HepG2 (cell line): ENCODE results near the gene FUOM. TPM values are rescaled to one million over a fixed set of nuclear protein-coding genes. Genes with fewer than 3 reads are reported as not detected.

Experiments
- CENPBD1 ChIP-seq: sonication (generic); formaldehyde crosslinking; IDR thresholded peaks from 2 replicates; pipeline ENCODE4 v1.8.0; 2022; ENCODE audit warnings: missing genetic modification reagents, low read depth, mild to moderate bottlenecking, borderline replicate concordance
- CENPX ChIP-seq: sonication (generic); formaldehyde crosslinking; IDR thresholded peaks from 2 replicates; pipeline ENCODE4 v1.9.0; 2021; ENCODE audit warnings: mild to moderate bottlenecking, missing genetic modification reagents, moderate library complexity
- HMGXB4 ChIP-seq, 2 experiments: sonication (generic) in 1 of 2; formaldehyde crosslinking in 1 of 2; IDR thresholded peaks; 2 replicates each; pipeline versions ENCODE4 v1.4.0 to v1.6.1; 2018 to 2020; ENCODE audit warnings: missing genetic modification reagents in 2 of 2, borderline replicate concordance in 1 of 2, low read depth in 1 of 2, mild to moderate bottlenecking in 1 of 2, missing biosample characterization in 1 of 2
- MEIS1 ChIP-seq: sonication (generic); formaldehyde crosslinking; IDR thresholded peaks from 2 replicates; pipeline ENCODE4 v1.9.0; 2021; ENCODE audit warnings: mild to moderate bottlenecking, missing genetic modification reagents, moderate library complexity, borderline replicate concordance
- MYPOP ChIP-seq: sonication (generic); formaldehyde crosslinking; IDR thresholded peaks from 2 replicates; pipeline ENCODE4 v1.8.1; 2023; ENCODE audit warnings: mild to moderate bottlenecking, moderate library complexity, missing genetic modification reagents
- RNF219 ChIP-seq: sonication (generic); formaldehyde crosslinking; IDR thresholded peaks from 2 replicates; pipeline ENCODE4 v1.5.0; 2020; ENCODE audit warnings: mild to moderate bottlenecking, missing genetic modification reagents
- RXRA ChIP-seq: sonication (generic); formaldehyde crosslinking; IDR thresholded peaks from 2 replicates; pipeline ENCODE4 v1.5.1; 2020; ENCODE audit warnings: missing genetic modification reagents
- SETDB1 ChIP-seq: sonication (generic); formaldehyde crosslinking; IDR thresholded peaks from 2 replicates; pipeline ENCODE4 v1.5.1; 2020; ENCODE audit warnings: missing genetic modification reagents, mild to moderate bottlenecking, borderline replicate concordance
- SNRNP70 ChIP-seq: fragments of 200-400 bp; formaldehyde crosslinking; IDR thresholded peaks from 2 replicates; pipeline ENCODE4 v1.6.1; 2017; ENCODE audit warnings: mild to moderate bottlenecking, low read depth, low read length, moderate library complexity
- SP4 ChIP-seq: sonication (generic); formaldehyde crosslinking; IDR thresholded peaks from 2 replicates; pipeline ENCODE4 v1.8.1; 2023; ENCODE audit warnings: mild to moderate bottlenecking, missing genetic modification reagents
- THRA ChIP-seq: sonication (generic); formaldehyde crosslinking; IDR thresholded peaks from 2 replicates; pipeline ENCODE4 v1.4.0; 2020; ENCODE audit warnings: missing genetic modification reagents, borderline replicate concordance
- ZBTB43 ChIP-seq: sonication (generic); formaldehyde crosslinking; conservative IDR thresholded peaks from 2 replicates; pipeline ENCODE4 v1.4.0; 2020; ENCODE audit warnings: missing genetic modification reagents
- ZC3H4 ChIP-seq: sonication (generic); formaldehyde crosslinking; IDR thresholded peaks from 2 replicates; pipeline ENCODE4 v1.4.0; 2020; ENCODE audit warnings: missing genetic modification reagents, borderline replicate concordance
- ZMAT5 ChIP-seq: sonication (generic); formaldehyde crosslinking; IDR thresholded peaks from 2 replicates; pipeline ENCODE4 v1.5.0; 2020; ENCODE audit warnings: mild to moderate bottlenecking, low read depth, missing genetic modification reagents, borderline replicate concordance
- ZNF101 ChIP-seq: sonication (generic); formaldehyde crosslinking; IDR thresholded peaks from 2 replicates; pipeline ENCODE4 v1.4.0; 2020; ENCODE audit warnings: mild to moderate bottlenecking, low read depth, missing genetic modification reagents, borderline replicate concordance
- ZNF530 ChIP-seq: sonication (generic); formaldehyde crosslinking; IDR thresholded peaks from 2 replicates; pipeline ENCODE4 v1.5.0; 2020; ENCODE audit warnings: low read depth, mild to moderate bottlenecking, missing genetic modification reagents
- ZNF549 ChIP-seq: sonication (generic); formaldehyde crosslinking; IDR thresholded peaks from 2 replicates; pipeline ENCODE4 v1.5.0; 2020; ENCODE audit warnings: missing genetic modification reagents
- ZNF557 ChIP-seq: sonication (generic); formaldehyde crosslinking; IDR thresholded peaks from 2 replicates; pipeline ENCODE4 v1.4.0; 2020; ENCODE audit warnings: missing genetic modification reagents
- ZNF605 ChIP-seq: sonication (generic); formaldehyde crosslinking; IDR thresholded peaks from 2 replicates; pipeline ENCODE4 v1.8.0; 2022; ENCODE audit warnings: mild to moderate bottlenecking, missing genetic modification reagents
- ZNF777 ChIP-seq: sonication (generic); formaldehyde crosslinking; IDR thresholded peaks from 2 replicates; pipeline ENCODE4 v1.4.0; 2020; ENCODE audit warnings: missing genetic modification reagents
- polyA plus RNA-seq, 8 experiments: library from polyadenylated mRNA; depleted of rRNA in 3 of 8; stranded (reverse) in 7 of 8; unstranded in 1 of 8; fragments of >200 nt; fragmentation: Illumina TruSeq in 4 of 8; extraction: Trizol in 4 of 8; gene quantifications; 2 replicates each; pipeline versions ENCODE4 v1.2.1 to v1.2.3, GENCODE V29; 2011 to 2016; ENCODE audit warnings: low read depth in 4 of 8, missing spikeins in 1 of 8, mixed read lengths in 1 of 8; ENCODE audit not compliant: insufficient read depth in 1 of 8
- total RNA-seq, 5 experiments: library from RNA; depleted of rRNA; stranded (reverse); fragments of >200 nt; fragmentation: Illumina TruSeq; extraction: Trizol; gene quantifications; 2 replicates each; pipeline ENCODE4 v1.2.3, GENCODE V29; 2016; ENCODE audit warnings: low read depth in 1 of 5

Gene FUOM
- total and polyA plus RNA-seq, 2 of the 13 experiments (the other 11 are each of a cell fraction or from before 2014, with no cell fraction given) = 27.5 to 60.4 TPM

- TF ChIP-seq SP4 (CRISPR knock-in tag) (no peak), ZC3H4 (no peak), ZNF549 (CRISPR knock-in tag) (no peak), ZNF530 (CRISPR knock-in tag) (no peak), ZNF777 (CRISPR knock-in tag) (no peak), CENPX (CRISPR knock-in tag) (no peak), ZNF557 (0 out of 2 replicates have a peak, but pooled peaks have one; percentile 32), CENPBD1 (CRISPR knock-in tag) (no peak), HMGXB4 (CRISPR knock-in tag; IDR thresholded peaks at IDR 0.05; ENCODE audit: borderline replicate concordance in 1 of 2, low read depth in 1 of 2) (peak; percentile 61 to 90), RXRA (CRISPR knock-in tag) (0 out of 2 replicates have a peak, but pooled peaks have one; percentile 13), SETDB1 (no peak), RNF219 (CRISPR knock-in tag) (no peak), ZMAT5 (no peak), ZNF605 (no peak), SNRNP70 (no peak), MYPOP (CRISPR knock-in tag) (peak; percentile 88), MEIS1 (CRISPR knock-in tag) (no peak), ZNF101 (CRISPR knock-in tag) (no peak), ZBTB43 (CRISPR knock-in tag) (no peak), THRA (CRISPR knock-in tag) (0 out of 2 replicates have a peak, but pooled peaks have one; percentile 40)
Measured at GRCh38 chr10:133329491-133330202, 28.2 kb downstream of the FUOM start (continued).
